Activated CD8-positive, alpha-beta memory T cell treated with anti-CD3 and anti-CD28 coated beads for 36 hours (primary cell): ENCODE measurements around the gene ADK. TPM values are rescaled to one million over a fixed set of nuclear protein-coding genes. Genes with fewer than 3 reads are reported as not detected.

Source experiments
- CTCF ChIA-PET: fragments of 350-600 bp; sonication (Branson Sonifier 250); formaldehyde crosslinking; loops from one replicate; lab custom pipeline; 2021; ENCODE audit warnings: antibody characterized with exemption; lab: Charles Lee
- POLR2A ChIA-PET: fragments of 350-600 bp; sonication (Branson Sonifier 250); formaldehyde crosslinking; loops from one replicate; lab custom pipeline; 2021; ENCODE audit warnings: antibody characterized with exemption; lab: Charles Lee
- total RNA-seq, 2 experiments: library from RNA; stranded (reverse); gene quantifications; one replicate each; pipeline ENCODE4 v1.2.3, GENCODE V29; 2021

The ADK gene
- total RNA-seq, 2 experiments from 2014 or later: 62.6 to 64.5 TPM

DNA sequence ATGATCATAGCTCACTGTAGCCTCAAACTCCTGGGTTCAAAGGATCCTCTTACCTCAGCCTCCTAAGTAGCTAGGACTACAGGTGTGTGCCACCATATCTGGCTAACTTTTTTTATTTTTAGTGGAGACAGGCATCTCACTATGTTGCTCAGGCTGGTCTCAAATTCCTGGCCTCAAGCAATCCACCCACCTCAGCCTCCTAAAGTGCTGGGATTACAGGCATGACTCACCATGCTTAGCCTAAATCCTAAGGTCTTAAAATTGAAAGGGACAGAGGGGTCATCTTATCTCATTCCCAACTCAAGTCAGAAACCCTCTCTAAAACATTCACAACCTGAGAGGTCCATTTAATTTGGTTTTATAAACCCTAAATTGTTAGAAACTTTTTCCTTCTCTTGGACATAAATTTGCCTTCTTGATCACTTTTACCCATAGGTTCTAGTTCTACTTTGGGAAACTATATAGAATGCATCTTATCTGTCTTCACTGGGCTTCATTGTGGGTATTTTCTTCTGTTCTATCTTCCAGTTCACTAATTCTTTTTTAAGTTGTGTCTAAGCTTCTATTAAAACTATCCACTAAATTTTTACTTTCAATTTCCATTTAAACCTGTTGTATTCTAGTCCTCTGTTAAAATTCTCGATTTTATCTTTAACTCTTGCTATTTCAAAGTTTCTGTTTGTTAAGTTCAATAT is 492.0 kb downstream of the ADK start:
- POLR2A ChIA-PET: no interaction called here
- CTCF ChIA-PET: no interaction called here

DNA sequence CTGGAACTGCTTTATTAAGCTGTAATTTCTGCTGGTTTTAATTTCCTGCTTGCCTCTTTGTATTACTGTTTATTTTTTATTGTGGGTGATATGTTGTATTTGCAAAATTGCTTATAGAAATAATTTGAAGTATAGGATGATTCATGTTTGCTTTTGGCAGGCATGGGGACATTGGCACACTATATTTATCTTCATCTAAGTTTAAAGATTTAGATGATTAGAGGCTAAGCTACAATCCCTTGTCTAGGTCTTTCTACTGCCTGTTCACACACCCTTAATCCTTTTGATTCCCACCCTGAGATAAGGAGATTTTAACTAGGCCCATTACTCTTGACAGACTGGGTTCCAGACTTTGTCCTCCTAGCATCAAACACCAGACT is 492.6 kb downstream of the ADK start:
- POLR2A ChIA-PET: no interaction called here
- CTCF ChIA-PET: no interaction called here

GRCh38 chr10:74644738-74645137 is 493.7 kb downstream of the ADK start:
- ChIA-PET POLR2A (no interaction called here), CTCF (no interaction called here)

DNA sequence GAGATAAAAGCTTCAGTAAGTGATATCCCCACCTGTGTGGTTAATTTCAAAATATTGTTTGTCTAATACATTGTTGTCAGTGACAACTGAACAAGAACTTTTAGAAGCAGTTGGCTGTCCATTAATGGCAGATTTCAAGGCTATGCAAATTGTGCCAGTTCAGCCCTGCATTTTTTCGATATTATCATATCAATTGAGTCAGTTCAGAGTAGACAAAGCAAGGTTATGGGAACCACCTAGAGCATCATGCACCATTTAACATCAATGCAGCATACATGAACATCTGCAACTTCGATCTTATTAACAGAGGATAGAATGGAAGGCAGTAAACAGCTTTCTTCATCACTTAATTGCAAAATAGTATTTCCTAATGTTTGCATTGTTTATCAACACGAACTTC is 494.7 kb downstream of the ADK start:
- POLR2A ChIA-PET: no interaction called here
- CTCF ChIA-PET: no interaction called here

- ChIA-PET POLR2A (no interaction called here), CTCF (no interaction called here)
Measured at GRCh38 chr10:74650613-74651012, 499.6 kb downstream of the ADK start.

DNA sequence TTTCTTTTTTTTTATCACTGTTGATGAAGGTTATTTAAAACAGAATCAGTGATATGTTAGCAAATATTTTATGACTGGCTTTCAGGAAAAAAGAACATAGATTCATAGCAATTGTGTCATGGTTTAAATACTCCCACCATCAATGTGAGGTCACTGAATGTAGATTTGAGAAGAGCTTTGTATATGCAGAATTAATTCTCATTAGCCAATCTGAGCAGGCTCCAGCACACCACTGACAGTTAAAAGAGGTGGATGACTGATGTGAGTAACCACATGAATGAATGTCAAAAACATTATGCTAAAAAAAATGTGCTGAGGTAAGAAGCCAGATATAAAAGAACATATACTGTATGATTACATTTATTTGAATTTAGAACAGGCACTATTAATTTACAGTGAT is 500.5 kb downstream of the ADK start:
- POLR2A ChIA-PET: no interaction called here
- CTCF ChIA-PET: interaction anchor here (0.6 kb wide), 1 partner anchor 325 kb away, joined by 3 read pairs; no protein-coding TSS in a partner anchor

DNA sequence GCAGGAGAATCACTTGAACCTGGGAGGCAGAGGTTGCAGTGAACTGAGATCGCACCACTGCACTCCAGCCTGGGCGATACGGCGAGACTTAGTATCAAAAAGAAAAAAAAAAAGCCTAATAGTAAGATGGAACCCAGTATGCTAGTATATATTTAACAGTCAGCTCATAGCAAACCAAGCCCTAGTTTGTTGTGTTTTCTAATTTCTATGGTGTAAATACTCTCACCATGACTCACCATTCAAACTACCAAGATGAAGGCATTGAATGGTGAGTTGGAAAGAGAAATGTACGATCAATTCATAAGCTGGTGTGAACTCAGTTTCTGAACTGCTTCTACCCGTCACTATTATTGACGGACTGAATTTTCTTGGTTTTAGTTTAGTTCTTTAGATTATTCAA is 501.6 kb downstream of the ADK start:
- POLR2A ChIA-PET: no interaction called here

DNA sequence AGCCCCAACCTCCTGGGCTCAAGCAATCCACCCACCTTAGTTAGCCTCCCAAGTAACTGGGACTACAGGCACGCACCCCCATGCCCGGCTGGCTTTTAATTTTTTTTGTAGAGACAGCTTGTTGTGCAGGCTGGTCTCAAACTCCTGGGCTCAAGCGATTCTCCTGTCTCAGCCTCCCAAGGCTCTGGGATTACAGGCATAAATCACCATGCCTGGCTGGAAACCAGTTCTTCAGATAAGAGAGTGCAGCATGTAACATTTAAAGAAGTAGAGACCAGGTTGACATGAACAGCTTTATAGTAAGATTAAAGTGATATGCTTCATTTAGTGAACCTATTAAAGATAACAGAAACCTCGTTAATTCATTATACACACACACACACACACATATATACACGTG is 507.5 kb downstream of the ADK start:
- ChIA-PET POLR2A (no interaction called here), CTCF (no interaction called here)

More for the DNA sequence above, 501.6 kb downstream of the ADK start:
- CTCF ChIA-PET: no interaction called here

DNA sequence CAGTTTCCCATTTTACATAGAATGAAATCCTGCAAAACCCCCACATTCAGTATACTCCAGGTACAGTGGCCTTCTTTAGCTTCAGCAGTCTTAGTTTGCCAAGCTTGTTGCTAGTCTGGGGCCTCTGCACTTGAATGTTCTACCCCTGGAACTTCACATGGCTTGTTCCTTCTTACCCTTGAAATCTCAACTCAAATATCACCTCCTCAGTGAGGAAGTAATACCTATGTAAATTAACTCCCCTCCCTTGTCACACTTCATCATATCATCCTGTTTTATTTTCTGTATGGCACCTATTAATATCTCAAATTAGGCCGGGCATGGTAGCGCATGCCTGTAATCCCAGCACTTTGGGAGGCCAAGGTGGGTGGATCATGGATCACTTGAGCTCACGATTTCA is 511.6 kb downstream of the ADK start:
- ChIA-PET CTCF (no interaction called here), POLR2A (no interaction called here)

DNA sequence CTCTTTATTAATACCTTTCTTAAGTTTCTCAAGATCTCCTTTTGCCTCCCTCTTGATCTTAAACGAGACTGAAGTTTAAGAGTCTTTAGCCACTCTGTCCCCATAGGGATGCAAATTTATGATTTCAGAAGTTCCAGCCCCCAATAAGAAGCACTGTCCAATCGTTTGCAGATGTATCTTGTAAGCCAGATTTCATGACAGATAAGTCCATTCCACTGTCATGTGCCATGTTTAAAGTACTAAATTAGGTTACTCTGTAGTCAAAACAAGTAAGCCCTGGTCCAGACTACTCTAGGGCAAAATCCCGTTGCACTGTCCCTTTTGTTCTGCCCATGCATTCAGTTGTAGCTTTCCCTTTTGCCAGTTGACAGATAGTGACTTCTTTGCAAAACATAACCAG is 518.2 kb downstream of the ADK start:
- ChIA-PET CTCF (no interaction called here), POLR2A (no interaction called here)

- CTCF ChIA-PET: interaction anchor here (0.6 kb wide), 1 partner anchor 15 kb away, joined by 3 read pairs; no protein-coding TSS in a partner anchor
- POLR2A ChIA-PET: no interaction called here
Measured at GRCh38 chr10:74671716-74672115, 520.7 kb downstream of the ADK start.

DNA sequence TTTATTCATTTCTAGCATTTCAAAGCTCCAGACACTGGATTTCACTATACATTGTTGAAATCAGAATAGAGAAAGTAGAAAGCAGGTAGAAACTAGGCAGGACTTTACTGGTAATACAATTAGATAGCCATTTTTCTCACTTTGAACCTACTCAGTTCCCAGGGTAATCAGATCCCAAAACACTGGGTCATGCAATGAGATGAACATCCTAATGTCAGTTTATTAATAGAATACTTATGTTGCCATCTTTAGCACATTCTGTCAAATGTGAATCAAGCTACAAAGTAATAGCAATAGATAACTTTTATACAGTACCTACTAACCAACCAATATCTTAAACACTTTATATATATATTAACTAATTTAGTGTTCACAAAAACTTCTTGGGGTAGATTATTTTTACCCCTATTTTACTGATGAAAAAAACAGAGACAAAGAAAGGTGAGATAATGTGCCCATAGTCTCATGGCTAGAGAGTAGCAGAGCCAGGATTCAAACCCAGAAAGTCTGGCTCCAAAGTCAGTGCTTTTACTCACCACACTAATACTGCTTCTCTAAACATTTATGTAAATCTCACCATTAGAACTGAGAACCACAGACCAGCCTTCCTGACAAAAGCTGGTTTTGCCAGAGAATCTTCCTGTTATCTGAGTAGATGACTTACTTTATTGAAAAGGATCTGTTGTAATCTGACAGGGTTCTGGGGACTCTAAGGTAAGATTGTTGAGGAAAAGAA is 521.6 kb downstream of the ADK start:
- ChIA-PET CTCF (no interaction called here), POLR2A (no interaction called here)

DNA sequence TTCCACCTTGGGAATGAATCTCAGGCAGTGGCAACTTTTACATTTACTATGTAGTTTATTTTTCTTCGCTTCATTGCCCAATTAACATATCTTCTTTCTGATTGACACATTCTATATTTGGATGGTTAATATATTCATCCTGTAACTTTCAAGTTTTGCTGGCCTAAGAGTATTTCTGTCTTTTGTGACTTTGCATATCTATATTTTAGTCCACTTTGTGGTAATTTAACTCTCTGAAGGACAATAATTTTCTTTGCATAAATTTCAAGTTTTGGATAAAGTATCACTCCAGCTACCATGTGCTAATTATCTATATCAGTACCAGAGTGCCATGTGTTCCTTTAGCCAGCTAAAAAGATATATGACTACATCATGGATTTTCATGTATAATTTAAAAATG is 523.9 kb downstream of the ADK start:
- ChIA-PET POLR2A (no interaction called here), CTCF (no interaction called here)

DNA sequence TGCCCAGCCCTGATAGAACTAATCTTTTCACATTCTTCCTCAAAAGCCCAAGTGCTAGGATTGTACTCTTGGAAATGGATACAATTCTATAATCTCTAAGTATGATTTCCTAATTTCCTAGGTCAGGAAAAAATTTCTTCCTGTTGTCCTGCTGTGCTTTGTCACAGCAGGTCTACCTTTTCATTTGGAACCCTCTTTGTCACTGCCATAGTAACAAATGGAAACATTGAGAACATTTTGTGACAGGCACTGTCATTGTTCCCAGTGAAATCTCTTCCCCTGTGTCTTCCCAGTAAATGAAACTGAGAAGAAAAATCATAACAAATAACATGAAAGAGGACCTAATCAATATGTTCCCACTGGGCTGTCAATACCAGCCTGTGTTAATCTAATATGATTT is 524.5 kb downstream of the ADK start:
- POLR2A ChIA-PET: no interaction called here
- CTCF ChIA-PET: no interaction called here

GRCh38 chr10:74677951-74678350 is 526.9 kb downstream of the ADK start:
- POLR2A ChIA-PET: no interaction called here
- CTCF ChIA-PET: interaction anchor here (0.7 kb wide), 1 partner anchor 167 kb away, joined by 3 read pairs; no protein-coding TSS in a partner anchor

DNA sequence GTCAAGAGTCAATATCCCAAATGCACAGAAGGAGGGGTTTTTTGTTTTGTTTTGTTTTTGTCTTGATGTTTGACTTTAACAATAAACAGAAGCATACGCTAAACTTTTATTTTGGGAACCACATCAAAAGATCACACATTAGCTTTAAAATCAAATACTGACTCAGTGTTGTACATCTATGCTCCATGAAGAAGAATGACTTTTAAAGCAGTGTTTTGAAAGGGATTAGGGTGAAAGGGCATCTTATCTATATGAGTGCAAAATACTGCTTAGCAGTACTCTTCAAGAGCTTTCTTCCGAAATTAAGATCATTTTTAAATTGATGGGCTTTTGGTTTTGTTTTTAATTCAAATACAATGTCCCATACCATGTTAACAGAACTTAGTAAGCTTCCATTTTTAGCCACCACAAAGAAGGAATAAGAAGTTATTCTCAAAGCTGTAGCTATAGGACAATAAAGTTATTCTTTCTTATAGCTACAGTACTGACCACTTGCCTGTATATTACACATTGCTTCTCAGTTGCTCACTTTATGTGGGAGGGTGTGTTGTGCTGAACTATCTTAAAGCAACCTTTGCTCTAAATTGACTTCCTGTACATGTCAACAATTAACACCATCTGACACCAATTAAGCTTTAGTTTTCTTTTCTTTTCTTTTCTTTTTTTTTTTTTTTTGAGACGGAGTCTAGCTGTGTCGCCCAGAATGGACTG is 531.1 kb downstream of the ADK start:
- ChIA-PET CTCF (no interaction called here), POLR2A (no interaction called here)

DNA sequence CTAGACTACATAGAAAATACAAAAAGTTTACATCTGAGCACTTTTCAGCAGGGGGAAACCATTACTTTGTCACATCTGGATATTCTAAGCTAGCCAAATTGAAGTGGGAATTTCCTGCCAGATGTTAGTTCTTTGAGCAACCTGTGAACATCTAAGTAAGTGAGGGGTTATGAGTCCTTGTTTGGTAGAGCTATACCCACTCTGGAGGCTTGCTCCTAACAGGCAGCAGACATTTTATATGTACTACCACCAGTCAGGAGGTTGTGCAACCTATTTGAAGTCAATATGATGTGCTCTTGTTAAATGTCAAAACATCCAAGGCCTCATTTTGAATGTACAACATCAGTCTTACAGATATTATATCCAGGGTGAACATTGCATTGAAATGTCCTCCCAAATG is 532.0 kb downstream of the ADK start:
- POLR2A ChIA-PET: no interaction called here
- CTCF ChIA-PET: no interaction called here

DNA sequence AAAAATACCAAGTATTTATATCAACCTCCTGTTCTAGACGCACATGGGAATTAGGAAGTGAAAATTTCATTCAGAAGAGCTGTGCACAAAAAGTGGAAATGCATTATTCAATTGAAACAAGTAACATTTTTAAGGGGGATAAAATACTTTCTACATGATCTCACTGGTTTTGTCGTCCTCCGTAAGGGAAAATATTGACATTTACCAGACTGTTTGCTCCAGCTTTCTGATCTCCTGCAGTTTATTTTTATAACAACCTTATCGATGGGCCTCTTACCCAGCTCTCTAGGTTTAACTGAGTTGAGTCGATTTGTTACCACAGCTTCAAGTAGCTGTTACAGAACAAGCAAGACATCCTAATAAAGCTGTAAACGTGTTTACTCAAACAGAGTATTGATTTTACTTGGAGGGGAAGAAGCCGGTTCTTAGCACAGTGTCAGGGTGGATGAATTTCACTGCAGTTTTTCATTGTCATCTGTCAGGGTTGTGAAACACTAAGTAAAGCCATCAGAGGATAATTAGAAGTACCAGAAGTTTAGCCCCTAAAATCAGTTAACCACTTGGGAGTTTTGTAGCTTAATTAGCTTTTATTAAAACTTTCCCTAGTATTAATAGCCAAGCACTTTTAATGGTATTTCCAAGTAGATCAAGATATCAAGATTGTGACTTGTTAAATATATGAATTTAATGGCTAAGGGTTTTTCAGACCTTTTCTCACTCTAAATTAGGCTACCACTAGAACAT is 532.8 kb downstream of the ADK start:
- CTCF ChIA-PET: no interaction called here
- POLR2A ChIA-PET: no interaction called here

DNA sequence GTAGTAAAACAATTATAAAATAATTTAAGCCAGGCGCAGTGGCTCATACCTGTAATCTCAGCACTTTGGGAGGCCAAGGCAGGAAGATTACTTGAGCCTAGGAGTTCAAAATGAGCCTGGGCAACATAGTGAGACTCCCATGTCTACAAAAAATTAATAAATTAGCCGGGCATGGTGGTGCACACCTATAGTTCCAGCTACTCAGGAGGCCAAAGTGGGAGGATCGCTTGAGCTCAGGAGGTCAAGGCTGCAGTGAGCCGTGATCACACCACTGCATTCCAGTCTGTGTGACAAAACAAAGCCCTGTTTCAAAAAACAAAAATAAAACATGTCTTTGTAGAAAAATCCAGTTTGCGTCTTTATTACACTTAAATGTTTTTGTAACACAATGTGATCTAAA is 533.4 kb downstream of the ADK start:
- CTCF ChIA-PET: no interaction called here
- POLR2A ChIA-PET: no interaction called here

GRCh38 chr10:74685564-74685963 is 534.5 kb downstream of the ADK start:
- ChIA-PET CTCF (no interaction called here), POLR2A (no interaction called here)
